ENCODE results near the gene CD300LG. TPM values are rescaled to one million over a fixed set of nuclear protein-coding genes. Genes with fewer than 3 reads are reported as not detected.

Gene CD300LG
- polyA plus RNA-seq, 1 donor (not counting 4 experiments of a cell fraction or from before 2014, with no cell fraction given), result not detected

GRCh38 chr17:43890240-43890639 is 43.3 kb downstream of the CD300LG start:
- dilution Hi-C loops (cut with MboI; ENCODE audit: extremely low pct_ligation_motif_present, low sequenced_read_pairs), result no loop called here
- Histone ChIP-seq H3K4me2 (ENCODE audit: control insufficient read depth, extremely low read depth, insufficient read depth, low read depth, low read length) (no peak overlapping the region), H3K9me3 (ENCODE audit: control insufficient read depth, low read depth, low read length) (no peaks in the 10 kb centered on the region), H3K4me3 (ENCODE audit: control insufficient read depth in 2 of 3, extremely low read depth in 1 of 3, insufficient read depth in 2 of 3, low read depth in 1 of 3, low read length in 3 of 3) (no peak overlapping the region), H3K27ac (ENCODE audit: control insufficient read depth, insufficient read depth, low read length) (no peak overlapping the region), H3K36me3 (ENCODE audit: control insufficient read depth in 2 of 2, extremely low read depth in 1 of 2, insufficient read depth in 2 of 2, low read length in 2 of 2) (no peaks in the 10 kb centered on the region), H4K20me1 (ENCODE audit: control insufficient read depth, extremely low read depth, insufficient read depth, low read length) (no peaks in the 10 kb centered on the region), H3K9ac (ENCODE audit: control insufficient read depth, extremely low read depth, insufficient read depth, low read length) (no peak overlapping the region), H3K4me1 (ENCODE audit: control insufficient read depth, extremely low read depth, insufficient read depth, low read length) (no peaks in the 10 kb centered on the region), H3K9me1 (ENCODE audit: control insufficient read depth, extremely low read depth, insufficient read depth, low read length) (no peaks in the 10 kb centered on the region), H3K79me2 (ENCODE audit: control insufficient read depth, insufficient read depth, low read length) (no peaks in the 10 kb centered on the region), H2AFZ (ENCODE audit: control insufficient read depth, low read length) (no peak overlapping the region), H3K27me3 (ENCODE audit: control insufficient read depth, extremely low read depth, insufficient read depth, low read length) (no peaks in the 10 kb centered on the region)
- no peak for FAIRE-seq
- no peak for DNase-seq (ENCODE audit: low read depth, low spot score)
- TF ChIP-seq CTCF (optimal IDR thresholded peaks at IDR 0.05 in 1 of 3, IDR thresholded peaks at IDR 0.05 in 1 of 3, conservative IDR thresholded peaks at IDR 0.05 in 1 of 3; ENCODE audit: extremely low read depth in 1 of 3, insufficient read depth in 2 of 3, low read length in 3 of 3) (no peak), EZH2 (IDR thresholded peaks at IDR 0.05; ENCODE audit: low read length) (no peak)

GRCh38 chr17:43891851-43892646 is 45.1 kb downstream of the CD300LG start:
- dilution Hi-C loops (cut with MboI; ENCODE audit: extremely low pct_ligation_motif_present, low sequenced_read_pairs), result no loop called here
- FAIRE-seq, result no peak

More at GRCh38 chr17:43891851-43892646, 45.1 kb downstream of the CD300LG start:
- H2AFZ ChIP-seq (ENCODE audit: control insufficient read depth, low read length), result no peak overlapping the region
- no peak for DNase-seq (ENCODE audit: low read depth, low spot score)
- peaks cover 13% of the 10 kb centered on the region for H3K27me3 ChIP-seq (ENCODE audit: control insufficient read depth, extremely low read depth, insufficient read depth, low read length)
- H4K20me1 ChIP-seq (ENCODE audit: control insufficient read depth, extremely low read depth, insufficient read depth, low read length), result no peaks in the 10 kb centered on the region
- H3K4me2 ChIP-seq (ENCODE audit: control insufficient read depth, extremely low read depth, insufficient read depth, low read depth, low read length), result no peak overlapping the region
- no peak overlapping the region for H3K9ac ChIP-seq (ENCODE audit: control insufficient read depth, extremely low read depth, insufficient read depth, low read length)
- no peaks in the 10 kb centered on the region for H3K9me1 ChIP-seq (ENCODE audit: control insufficient read depth, extremely low read depth, insufficient read depth, low read length)
- TF ChIP-seq CTCF (optimal IDR thresholded peaks at IDR 0.05 in 1 of 3, IDR thresholded peaks at IDR 0.05 in 1 of 3, conservative IDR thresholded peaks at IDR 0.05 in 1 of 3; ENCODE audit: extremely low read depth in 1 of 3, insufficient read depth in 2 of 3, low read length in 3 of 3) (no peak), EZH2 (IDR thresholded peaks at IDR 0.05; ENCODE audit: low read length) (no peak)
- H3K4me1 ChIP-seq (ENCODE audit: control insufficient read depth, extremely low read depth, insufficient read depth, low read length), result no peaks in the 10 kb centered on the region
- no peaks in the 10 kb centered on the region for H3K79me2 ChIP-seq (ENCODE audit: control insufficient read depth, insufficient read depth, low read length)
- no peaks in the 10 kb centered on the region for H3K9me3 ChIP-seq (ENCODE audit: control insufficient read depth, low read depth, low read length)
- no peak overlapping the region for H3K4me3 ChIP-seq (ENCODE audit: control insufficient read depth in 2 of 3, extremely low read depth in 1 of 3, insufficient read depth in 2 of 3, low read depth in 1 of 3, low read length in 3 of 3)
- no peaks in the 10 kb centered on the region for H3K36me3 ChIP-seq (ENCODE audit: control insufficient read depth in 2 of 2, extremely low read depth in 1 of 2, insufficient read depth in 2 of 2, low read length in 2 of 2)
- H3K27ac ChIP-seq (ENCODE audit: control insufficient read depth, insufficient read depth, low read length), result no peak overlapping the region
